ENCODE measurements around the gene SMC1A.

- TF ChIP-seq, protein P1, sequence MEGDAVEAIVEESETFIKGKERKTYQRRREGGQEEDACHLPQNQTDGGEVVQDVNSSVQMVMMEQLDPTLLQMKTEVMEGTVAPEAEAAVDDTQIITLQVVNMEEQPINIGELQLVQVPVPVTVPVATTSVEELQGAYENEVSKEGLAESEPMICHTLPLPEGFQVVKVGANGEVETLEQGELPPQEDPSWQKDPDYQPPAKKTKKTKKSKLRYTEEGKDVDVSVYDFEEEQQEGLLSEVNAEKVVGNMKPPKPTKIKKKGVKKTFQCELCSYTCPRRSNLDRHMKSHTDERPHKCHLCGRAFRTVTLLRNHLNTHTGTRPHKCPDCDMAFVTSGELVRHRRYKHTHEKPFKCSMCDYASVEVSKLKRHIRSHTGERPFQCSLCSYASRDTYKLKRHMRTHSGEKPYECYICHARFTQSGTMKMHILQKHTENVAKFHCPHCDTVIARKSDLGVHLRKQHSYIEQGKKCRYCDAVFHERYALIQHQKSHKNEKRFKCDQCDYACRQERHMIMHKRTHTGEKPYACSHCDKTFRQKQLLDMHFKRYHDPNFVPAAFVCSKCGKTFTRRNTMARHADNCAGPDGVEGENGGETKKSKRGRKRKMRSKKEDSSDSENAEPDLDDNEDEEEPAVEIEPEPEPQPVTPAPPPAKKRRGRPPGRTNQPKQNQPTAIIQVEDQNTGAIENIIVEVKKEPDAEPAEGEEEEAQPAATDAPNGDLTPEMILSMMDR (IDR thresholded peaks at IDR 0.05), result no peak
- TF ChIP-seq POLR2AphosphoS5 (IDR thresholded peaks at IDR 0.05), result peak; percentile 26 to 55
Measured at GRCh38 chrX:53440621-53441517, 18.4 kb upstream of the SMC1A start.
